ENCODE results near the gene PRR19.

- no peak for TF ChIP-seq EP300 (IDR thresholded peaks at IDR 0.05)
- TF ChIP-seq POLR2A (IDR thresholded peaks at IDR 0.05) = no peak
- TF ChIP-seq, protein P1, sequence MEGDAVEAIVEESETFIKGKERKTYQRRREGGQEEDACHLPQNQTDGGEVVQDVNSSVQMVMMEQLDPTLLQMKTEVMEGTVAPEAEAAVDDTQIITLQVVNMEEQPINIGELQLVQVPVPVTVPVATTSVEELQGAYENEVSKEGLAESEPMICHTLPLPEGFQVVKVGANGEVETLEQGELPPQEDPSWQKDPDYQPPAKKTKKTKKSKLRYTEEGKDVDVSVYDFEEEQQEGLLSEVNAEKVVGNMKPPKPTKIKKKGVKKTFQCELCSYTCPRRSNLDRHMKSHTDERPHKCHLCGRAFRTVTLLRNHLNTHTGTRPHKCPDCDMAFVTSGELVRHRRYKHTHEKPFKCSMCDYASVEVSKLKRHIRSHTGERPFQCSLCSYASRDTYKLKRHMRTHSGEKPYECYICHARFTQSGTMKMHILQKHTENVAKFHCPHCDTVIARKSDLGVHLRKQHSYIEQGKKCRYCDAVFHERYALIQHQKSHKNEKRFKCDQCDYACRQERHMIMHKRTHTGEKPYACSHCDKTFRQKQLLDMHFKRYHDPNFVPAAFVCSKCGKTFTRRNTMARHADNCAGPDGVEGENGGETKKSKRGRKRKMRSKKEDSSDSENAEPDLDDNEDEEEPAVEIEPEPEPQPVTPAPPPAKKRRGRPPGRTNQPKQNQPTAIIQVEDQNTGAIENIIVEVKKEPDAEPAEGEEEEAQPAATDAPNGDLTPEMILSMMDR (IDR thresholded peaks at IDR 0.05) = no peak
- no peak for TF ChIP-seq POLR2AphosphoS5 (IDR thresholded peaks at IDR 0.05)
These were observed 25.0 kb downstream of the PRR19 start for GRCh38 chr19:42326969-42327368.

Data from upper lobe of left lung (tissue), 4 donors.